ENCODE results near the gene AK8.

- TF ChIP-seq POLR2A (IDR thresholded peaks at IDR 0.05) (no peak), CTCF (IDR thresholded peaks at IDR 0.05) (no peak)
These were observed 114.5 kb downstream of the AK8 start for GRCh38 chr9:132763574-132763973.
